H1 (cell line): ENCODE data around the gene NCBP2. TPM values are rescaled to one million over a fixed set of nuclear protein-coding genes. Genes with fewer than 3 reads are reported as not detected.
A peak's percentile ranks its signal among the peaks of the same experiment; 100 is the strongest.

Experiments used
- CTCF ChIA-PET: fragments of 300-600 bp; sonication (Branson Sonifier 250); formaldehyde crosslinking; loops from one replicate; lab custom pipeline; 2021; ENCODE audit not compliant: partially characterized antibody; lab: Charles Lee
- POLR2A ChIA-PET: fragments of 300-600 bp; sonication (Branson Sonifier 250); formaldehyde crosslinking; loops from one replicate; lab custom pipeline; 2021; ENCODE audit warnings: inconsistent platforms; ENCODE audit not compliant: partially characterized antibody; lab: Charles Lee
- DNase-seq, 2 experiments: peaks; one replicate each; pipeline versions ENCODE4 v3.0.0 to v3.0.0-alpha.2; 2010 to 2022; ENCODE audit warnings: low spot score in 2 of 2, low read depth in 1 of 2, mixed read lengths in 1 of 2
- FAIRE-seq: peaks from 2 replicates; lab custom pipeline; 2011; peaks lifted over from hg19 to GRCh38; lab: Jason Lieb, UNC
- H2AFZ ChIP-seq: 2 replicates; pipeline ENCODE4 v1.8.1; 2012; ENCODE audit warnings: low read length, inconsistent platforms
- H2AK5ac ChIP-seq: 2 replicates; pipeline ENCODE4 v1.6.1; 2013; ENCODE audit warnings: low read depth, low read length
- H2BK120ac ChIP-seq: replicated peaks from 2 replicates; pipeline ENCODE3; 2013; ENCODE audit warnings: low read depth, low read length, inconsistent platforms
- H2BK12ac ChIP-seq: 2 replicates; pipeline ENCODE4 v1.6.1; 2013; ENCODE audit warnings: low read depth, low read length
- H2BK15ac ChIP-seq: 2 replicates; pipeline ENCODE4 v1.6.1; 2013; ENCODE audit warnings: low read length
- H2BK20ac ChIP-seq: 2 replicates; pipeline ENCODE4 v1.6.1; 2013; ENCODE audit warnings: low read length
- H2BK5ac ChIP-seq: 2 replicates; pipeline ENCODE4 v1.6.1; 2013; ENCODE audit warnings: low read depth, low read length
- H3K14ac ChIP-seq: 2 replicates; pipeline ENCODE4 v1.6.1; 2013; ENCODE audit warnings: inconsistent platforms; ENCODE audit not compliant: insufficient read length
- H3K18ac ChIP-seq: 2 replicates; pipeline ENCODE4 v1.6.1; 2013; ENCODE audit warnings: low read length; ENCODE audit errors: extremely low read depth
- H3K23ac ChIP-seq: 2 replicates; pipeline ENCODE4 v1.6.1; 2013; ENCODE audit warnings: inconsistent platforms; ENCODE audit not compliant: insufficient read length
- H3K23me2 ChIP-seq: 2 replicates; pipeline ENCODE4 v1.6.1; 2013; ENCODE audit warnings: low read depth, low read length
- H3K27ac ChIP-seq: 2 replicates; pipeline ENCODE4 v1.6.1; 2011; ENCODE audit warnings: low read depth, low read length, inconsistent platforms
- H3K27me3 ChIP-seq, 4 experiments: replicated peaks in 1 of 4; 1 replicate in 1 of 4; 2 replicates in 3 of 4; pipeline versions ENCODE4 v1.6.1 to v1.8.1; 2011 to 2013; ENCODE audit warnings: low read length in 3 of 4, mild to moderate bottlenecking in 3 of 4, inconsistent platforms in 2 of 4, mixed read lengths in 2 of 4, moderate library complexity in 1 of 4; ENCODE audit not compliant: control insufficient read depth in 3 of 4, insufficient read depth in 3 of 4; ENCODE audit errors: extremely low read depth in 1 of 4
- H3K36me3 ChIP-seq, 4 experiments: 2 replicates each; pipeline versions ENCODE4 v1.6.1 to v1.8.1; 2011 to 2013; ENCODE audit warnings: mild to moderate bottlenecking in 4 of 4, low read length in 3 of 4, moderate library complexity in 2 of 4, control low read depth in 1 of 4, inconsistent platforms in 1 of 4; ENCODE audit not compliant: insufficient read depth in 4 of 4, control insufficient read depth in 2 of 4
- H3K4ac ChIP-seq: replicated peaks from 2 replicates; pipeline ENCODE3; 2013; ENCODE audit warnings: low read length, low read depth, mixed read lengths, inconsistent platforms; ENCODE audit not compliant: insufficient read length
- H3K4me1 ChIP-seq, 4 experiments: replicated peaks in 1 of 4; 1 replicate in 1 of 4; 2 replicates in 3 of 4; pipeline versions ENCODE4 v1.6.1 to v1.8.1; 2011 to 2013; ENCODE audit warnings: low read length in 3 of 4, inconsistent platforms in 2 of 4, mixed read lengths in 1 of 4; ENCODE audit not compliant: insufficient read depth in 4 of 4, control insufficient read depth in 3 of 4
- H3K4me2 ChIP-seq, 2 experiments: 2 replicates each; pipeline versions ENCODE4 v1.6.1 to v1.8.1; 2011 to 2013; ENCODE audit warnings: low read depth in 2 of 2, low read length in 2 of 2, control low read depth in 1 of 2, inconsistent platforms in 1 of 2, mild to moderate bottlenecking in 1 of 2; ENCODE audit not compliant: insufficient read depth in 1 of 2
- H3K4me3 ChIP-seq, 4 experiments: fragments of 200-600, 300-600 bp in 1 of 4; sonication (generic), shearing (Covaris generic), sonication (Bioruptor Twin) in 1 of 4; 2 replicates each; pipeline versions ENCODE4 v1.5.1 to v1.8.1; 2011 to 2016; ENCODE audit warnings: low read length in 4 of 4, low read depth in 3 of 4, control low read depth in 2 of 4, inconsistent platforms in 2 of 4, mild to moderate bottlenecking in 2 of 4, mixed read lengths in 1 of 4, moderate library complexity in 1 of 4; ENCODE audit not compliant: insufficient read depth in 2 of 4; ENCODE audit errors: extremely low read depth in 1 of 4
- H3K56ac ChIP-seq: replicated peaks from 2 replicates; pipeline ENCODE3; 2013; ENCODE audit warnings: low read depth, mild to moderate bottlenecking, mixed read lengths, low read length, inconsistent platforms; ENCODE audit not compliant: insufficient read length
- H3K79me1 ChIP-seq: 2 replicates; pipeline ENCODE4 v1.6.1; 2013; ENCODE audit warnings: low read depth, low read length, control low read depth
- H3K79me2 ChIP-seq, 2 experiments: 2 replicates each; pipeline versions ENCODE4 v1.6.1 to v1.8.1; 2012 to 2013; ENCODE audit warnings: low read length in 2 of 2, mild to moderate bottlenecking in 2 of 2, inconsistent platforms in 1 of 2; ENCODE audit not compliant: insufficient read depth in 2 of 2, control insufficient read depth in 1 of 2
- H3K9ac ChIP-seq, 4 experiments: replicated peaks in 1 of 4; 1 replicate in 1 of 4; 2 replicates in 3 of 4; pipeline versions ENCODE4 v1.6.1 to v1.8.1; 2011 to 2013; ENCODE audit warnings: low read depth in 3 of 4, low read length in 3 of 4, control low read depth in 2 of 4, mild to moderate bottlenecking in 2 of 4, moderate library complexity in 2 of 4, inconsistent platforms in 1 of 4; ENCODE audit errors: extremely low read depth in 1 of 4
- H3K9me3 ChIP-seq, 2 experiments: 2 replicates each; pipeline versions ENCODE4 v1.6.1 to v1.8.1; 2012 to 2013; ENCODE audit warnings: mild to moderate bottlenecking in 2 of 2, moderate library complexity in 2 of 2, control low read depth in 1 of 2, inconsistent platforms in 1 of 2, low read depth in 1 of 2, low read length in 1 of 2, mixed read lengths in 1 of 2; ENCODE audit not compliant: insufficient read depth in 2 of 2
- H4K20me1 ChIP-seq, 2 experiments: replicated peaks in 1 of 2; 2 replicates each; pipeline versions ENCODE3 to v1.8.1; 2011 to 2013; ENCODE audit warnings: inconsistent platforms in 2 of 2, low read length in 2 of 2, mild to moderate bottlenecking in 1 of 2; ENCODE audit not compliant: insufficient read depth in 2 of 2, control insufficient read depth in 1 of 2
- H4K5ac ChIP-seq: 2 replicates; pipeline ENCODE4 v1.6.1; 2013; ENCODE audit warnings: low read length, low read depth, mixed read lengths, inconsistent platforms; ENCODE audit not compliant: insufficient read length
- H4K8ac ChIP-seq: 2 replicates; pipeline ENCODE4 v1.8.0; 2013; ENCODE audit warnings: mild to moderate bottlenecking, moderate library complexity, low read length, inconsistent platforms; ENCODE audit not compliant: insufficient read depth; ENCODE audit errors: extremely low read depth
- H4K91ac ChIP-seq: replicated peaks from 2 replicates; pipeline ENCODE3; 2013; ENCODE audit warnings: low read length, mixed read lengths, inconsistent platforms; ENCODE audit not compliant: insufficient read length
- ASH2L ChIP-seq: fragments of 200-600, 300-600 bp; sonication (generic); IDR thresholded peaks from one replicate; pipeline ENCODE4 v1.7.1; 2017; ENCODE audit warnings: low read length
- E2F6 ChIP-seq: IDR thresholded peaks from 2 replicates; pipeline ENCODE4 v1.6.1; 2012; ENCODE audit warnings: inconsistent platforms
- JUND ChIP-seq: IDR thresholded peaks from 2 replicates; pipeline ENCODE4 v1.6.1; 2011; ENCODE audit warnings: mild to moderate bottlenecking, improper control_type of control experiment, low read length
- POU5F1 ChIP-seq: IDR thresholded peaks from 2 replicates; pipeline ENCODE4 v1.6.1; 2011; ENCODE audit warnings: low read depth, mild to moderate bottlenecking, low read length, moderate library complexity
- SIN3A ChIP-seq, 2 experiments: IDR thresholded peaks in 1 of 2; conservative IDR thresholded peaks in 1 of 2; 2 replicates each; pipeline ENCODE4 v1.6.1; 2011 to 2012; ENCODE audit warnings: low read length in 2 of 2, improper control_type of control experiment in 1 of 2, low read depth in 1 of 2, mild to moderate bottlenecking in 1 of 2
- SP4 ChIP-seq: IDR thresholded peaks from 2 replicates; pipeline ENCODE4 v1.6.1; 2012; ENCODE audit warnings: low read length, inconsistent platforms
- WGBS, 2 experiments: shearing (Covaris generic) in 1 of 2; methylation state at CpG; one replicate each; pipeline versions ENCODE4 v1.1.6 to v1.1.7; 2013 to 2015; ENCODE audit warnings: low lambda C conversion rate in 2 of 2, mixed read lengths in 2 of 2, inconsistent platforms in 1 of 2, low coverage in 1 of 2, missing lambda C conversion rate in 1 of 2; ENCODE audit not compliant: insufficient replicate concordance in 2 of 2, insufficient coverage in 1 of 2, insufficient read length in 1 of 2; ENCODE audit errors: extremely low coverage in 1 of 2, missing lambda C conversion rate in 1 of 2; 5-methylcytosine and 5-hydroxymethylcytosine counted together
- long read RNA-seq, 2 experiments: library from RNA in 1 of 2; library from capped mRNA in 1 of 2; stranded (forward); transcript quantifications; one replicate each; pipeline ENCODE4 v2.0.0, GENCODE V29; 2021; ENCODE audit warnings: inconsistent platforms in 1 of 2
- polyA minus RNA-seq, 3 experiments: library from RNA; depleted of rRNA, polyadenylated mRNA; stranded (reverse); fragments of >200 nt; gene quantifications; 1 replicate in 2 of 3; 2 replicates in 1 of 3; pipeline ENCODE4 v1.2.3, GENCODE V29; 2011
- polyA plus RNA-seq, 7 experiments: library from polyadenylated mRNA; depleted of rRNA in 3 of 7; stranded (reverse) in 5 of 7; unstranded in 2 of 7; fragments of >200 nt in 5 of 7; fragments of 200-250 nt in 2 of 7; gene quantifications; 1 replicate in 5 of 7; 2 replicates in 1 of 7; 4 replicates in 1 of 7; pipeline versions ENCODE4 v1.2.1 to v1.2.3, GENCODE V29; 2011 to 2013; ENCODE audit warnings: missing spikeins in 2 of 7, mixed read lengths in 2 of 7
- total RNA-seq: library from RNA; stranded (reverse); fragmentation: NEBNext Ultra II Directional; extraction: Animal tissue kit (Norgen Biotek cat#: 25700); gene quantifications from 2 replicates; pipeline ENCODE4 v1.2.1, GENCODE V29; 2021

NCBP2 gene
- 96.7 and 100 TPM in 2 replicates for total RNA-seq
- 34.1 and 35.4 TPM in 2 replicates for polyA plus RNA-seq (2011; rRNA removed)
- 78.7 TPM for polyA plus RNA-seq (2011; cell fraction: cytosol; rRNA removed)
- 17.6 TPM for polyA plus RNA-seq (2011; cell fraction: nucleus; rRNA removed)
- polyA plus RNA-seq (2012, experiment 1 of 2), result 73.1 to 107 TPM (median 85.0 TPM) in 4 replicates
- 12.1 TPM for polyA plus RNA-seq (2012, experiment 2 of 2)
- 60.4 TPM for polyA plus RNA-seq (2013, experiment 1 of 2)
- 59.2 TPM for polyA plus RNA-seq (2013, experiment 2 of 2)
- polyA minus RNA-seq (2011; rRNA and poly(A)+ RNA removed), result 29.7 and 40.0 TPM in 2 replicates
- 23.6 TPM for polyA minus RNA-seq (2011; cell fraction: cytosol; rRNA and poly(A)+ RNA removed)
- 23.0 TPM for polyA minus RNA-seq (2011; cell fraction: nucleus; rRNA and poly(A)+ RNA removed)
- long read RNA-seq, experiment 1, full-length matches to known transcripts, result 15 of 71 reads
- long read RNA-seq, experiment 1, partial matches to known transcripts, result 28 of 71 reads
- long read RNA-seq, experiment 1, other reads (novel, unspliced or antisense), result 28 of 71 reads
- long read RNA-seq, experiment 2, transcript NCBP2-201 (4 exons, 2,169 nt), result major isoform, 60 of 140 reads
- long read RNA-seq, experiment 2, transcript NCBP2-207 (4 exons, 1,133 nt), result minor isoform, 11 of 140 reads
- long read RNA-seq, experiment 2, transcript NCBP2-205 (4 exons, 2,220 nt), result minor isoform, 11 of 140 reads
- long read RNA-seq, experiment 2, transcript NCBP2-204 (4 exons, 1,946 nt), result minor isoform, 13 of 140 reads
- long read RNA-seq, experiment 2, partial matches to known transcripts, result 4 of 140 reads
- long read RNA-seq, experiment 2, other reads (novel, unspliced or antisense), result 39 of 140 reads

GRCh38 chr3:196942226-196942914, at the start of gene NCBP2:
Gene NCBP2 (minus strand): TSS chr3:196942528. CDS start chr3:196942503, 25 bp downstream.
- 1% methylated on average over 75 of the region's 77 CpGs; no CpG with 5 or more reads in 1 of the 2 experiments for WGBS, 2 experiments
- TF ChIP-seq SIN3A (conservative IDR thresholded peaks at IDR 0.05 in 1 of 2, IDR thresholded peaks at IDR 0.05 in 1 of 2; ENCODE audit: low read depth in 1 of 2, low read length in 2 of 2), result peak in 1 of 2 experiments; percentile 96; a peak in 2 of 4 replicates
- 0 out of 2 replicates have a peak, but pooled peaks have one; percentile 18 for TF ChIP-seq JUND
- TF ChIP-seq ASH2L, result peak; percentile 88
- no peak; the same call in 1 of the 2 replicates for TF ChIP-seq SP4
- TF ChIP-seq POU5F1, result no peak
- TF ChIP-seq E2F6, result peak; percentile 88

More at GRCh38 chr3:196942226-196942914, at the start of gene NCBP2:
- Histone ChIP-seq H3K4ac (peak within 1 kb of the TSS; percentile 66), H3K9ac (peak within 1 kb of the TSS; percentile 85 to 93 (median 92)), H4K5ac (peak within 1 kb of the TSS; percentile 83), H3K4me2 (peak within 1 kb of the TSS; percentile 85 to 92), H3K4me3 (peak within 1 kb of the TSS; percentile 78 to 99 (median 89)), H3K27ac (peak within 1 kb of the TSS; percentile 87), H2BK20ac (peak within 1 kb of the TSS; percentile 61; the same call in 1 of the 2 replicates), H2BK12ac (no peak within 1 kb of the TSS), H4K8ac (peak within 1 kb of the TSS; percentile 97), H4K20me1 (peaks cover 0 to 9% of the 10 kb centered on the region in 2 experiments), H3K79me2 (peaks cover 17 to 47% of the 10 kb centered on the region in 2 experiments), H3K79me1 (peaks cover 9% of the 10 kb centered on the region; the same call in 1 of the 2 replicates), H2BK5ac (peak within 1 kb of the TSS; percentile 89), H3K9me3 (no peaks in the 10 kb centered on the region), H2BK120ac (no peak within 1 kb of the TSS), H3K4me1 (peaks cover 3 to 8% (median 4%) of the 10 kb centered on the region in 4 experiments), H3K27me3 (no peaks in the 10 kb centered on the region), H2AK5ac (no peak within 1 kb of the TSS), H3K56ac (peak within 1 kb of the TSS; percentile 98), H4K91ac (peak within 1 kb of the TSS; percentile 98), H3K18ac (peak within 1 kb of the TSS; percentile 87), H3K23ac (no peak within 1 kb of the TSS), H3K36me3 (peaks cover 6 to 22% (median 16%) of the 10 kb centered on the region in 4 experiments), H2AFZ (peak within 1 kb of the TSS; percentile 59; the same call in 1 of the 2 replicates), H3K14ac (no peak within 1 kb of the TSS), H2BK15ac (no peak within 1 kb of the TSS), H3K23me2 (peaks cover 6% of the 10 kb centered on the region)
- DNase-seq (peak; percentile 94 to 99), FAIRE-seq (no peak)
- CTCF ChIA-PET, result interaction anchor here (0.5 to 2.4 kb wide), 6 partner anchors 9 to 418 kb away, joined by 3 to 7 read pairs (median 4); no protein-coding TSS in a partner anchor
- POLR2A ChIA-PET, result interaction anchor here (0.6 to 2.6 kb wide), 15 partner anchors 9 to 438 kb away, joined by 3 to 11 read pairs (median 4); partner anchors contain the start of genes FBXO45, SENP5 and WDR53
